ENCODE measurements around the gene SH3RF3.

The SH3RF3 gene

GRCh38 chr2:109463236-109463635 is 334.2 kb downstream of the SH3RF3 start:
- Histone ChIP-seq H3K4me1 (ENCODE audit: control insufficient read depth, low read depth, low read length) (no peaks in the 10 kb centered on the region), H3K27me3 (ENCODE audit: insufficient read depth, low read length, poor library complexity) (no peaks in the 10 kb centered on the region), H2BK5ac (ENCODE audit: low read length) (no peak overlapping the region), H3K4ac (ENCODE audit: low read depth, low read length) (no peak overlapping the region), H2BK120ac (ENCODE audit: low read depth, low read length) (no peak overlapping the region), H3K27ac (ENCODE audit: low read depth, low read length) (no peak overlapping the region), H4K8ac (ENCODE audit: low read depth, low read length) (no peak overlapping the region), H3K4me2 (ENCODE audit: low read length) (no peak overlapping the region), H3K56ac (ENCODE audit: low read length) (no peak overlapping the region), H3K36me3 (ENCODE audit: control insufficient read depth, insufficient read depth, low read length) (no peaks in the 10 kb centered on the region), H2BK15ac (replicated peaks; ENCODE audit: low read depth) (no peak overlapping the region), H3K79me2 (ENCODE audit: control insufficient read depth, insufficient read depth, low read length) (no peaks in the 10 kb centered on the region), H3K9ac (ENCODE audit: low read length) (no peak overlapping the region), H3K79me1 (ENCODE audit: low read length) (no peaks in the 10 kb centered on the region), H3K23ac (ENCODE audit: low read length) (no peak overlapping the region), H2AK5ac (ENCODE audit: low read length) (no peak overlapping the region), H4K5ac (ENCODE audit: low read length) (no peak overlapping the region), H3K4me3 (ENCODE audit: low read length) (no peak overlapping the region), H3K18ac (ENCODE audit: low read length) (no peak overlapping the region)
- DNase-seq, result no peak
- WGBS (ENCODE audit: extremely low coverage, insufficient coverage, low lambda C conversion rate), result no CpG with 5 or more reads among the region's 6 CpGs

DNA sequence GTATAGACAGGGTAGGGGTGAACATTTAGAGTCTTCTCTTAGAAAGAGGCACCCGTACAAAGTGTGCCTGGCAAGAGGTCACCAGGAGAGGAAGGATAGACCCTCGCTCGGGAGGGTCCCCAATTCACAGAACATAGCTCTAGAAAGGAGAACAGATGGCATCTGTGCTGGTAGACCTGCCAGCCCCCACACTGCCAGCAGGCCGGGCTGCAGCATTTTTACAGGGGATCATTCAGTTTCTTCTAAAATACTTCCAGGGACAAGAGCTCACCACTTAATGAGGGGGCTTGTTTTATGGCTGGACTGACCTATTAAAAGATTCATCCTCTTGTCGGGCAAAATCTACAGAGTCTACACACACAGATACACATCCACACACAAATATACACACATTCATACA is 334.9 kb downstream of the SH3RF3 start:
- no peak overlapping the region for H2AK5ac ChIP-seq (ENCODE audit: low read length)
- H3K36me3 ChIP-seq (ENCODE audit: control insufficient read depth, insufficient read depth, low read length), result no peaks in the 10 kb centered on the region
- no peak overlapping the region for H3K23ac ChIP-seq (ENCODE audit: low read length)
- H3K4me2 ChIP-seq (ENCODE audit: low read length), result no peak overlapping the region
- H3K79me1 ChIP-seq (ENCODE audit: low read length), result no peaks in the 10 kb centered on the region
- no peak overlapping the region for H2BK15ac ChIP-seq (replicated peaks; ENCODE audit: low read depth)
- no peak overlapping the region for H3K27ac ChIP-seq (ENCODE audit: low read depth, low read length)
- H3K9ac ChIP-seq (ENCODE audit: low read length), result no peak overlapping the region
- no peak for DNase-seq
- no peak overlapping the region for H3K56ac ChIP-seq (ENCODE audit: low read length)
- WGBS (ENCODE audit: extremely low coverage, insufficient coverage, low lambda C conversion rate), result no CpG with 5 or more reads among the region's 5 CpGs
- no peak overlapping the region for H3K4ac ChIP-seq (ENCODE audit: low read depth, low read length)
- H2BK120ac ChIP-seq (ENCODE audit: low read depth, low read length), result no peak overlapping the region
- no peaks in the 10 kb centered on the region for H3K4me1 ChIP-seq (ENCODE audit: control insufficient read depth, low read depth, low read length)
- H2BK5ac ChIP-seq (ENCODE audit: low read length), result no peak overlapping the region
- H4K5ac ChIP-seq (ENCODE audit: low read length), result no peak overlapping the region
- no peaks in the 10 kb centered on the region for H3K27me3 ChIP-seq (ENCODE audit: insufficient read depth, low read length, poor library complexity)
- no peak overlapping the region for H3K18ac ChIP-seq (ENCODE audit: low read length)
- H3K4me3 ChIP-seq (ENCODE audit: low read length), result no peak overlapping the region
- H3K79me2 ChIP-seq (ENCODE audit: control insufficient read depth, insufficient read depth, low read length), result no peaks in the 10 kb centered on the region
- no peak overlapping the region for H4K8ac ChIP-seq (ENCODE audit: low read depth, low read length)

DNA sequence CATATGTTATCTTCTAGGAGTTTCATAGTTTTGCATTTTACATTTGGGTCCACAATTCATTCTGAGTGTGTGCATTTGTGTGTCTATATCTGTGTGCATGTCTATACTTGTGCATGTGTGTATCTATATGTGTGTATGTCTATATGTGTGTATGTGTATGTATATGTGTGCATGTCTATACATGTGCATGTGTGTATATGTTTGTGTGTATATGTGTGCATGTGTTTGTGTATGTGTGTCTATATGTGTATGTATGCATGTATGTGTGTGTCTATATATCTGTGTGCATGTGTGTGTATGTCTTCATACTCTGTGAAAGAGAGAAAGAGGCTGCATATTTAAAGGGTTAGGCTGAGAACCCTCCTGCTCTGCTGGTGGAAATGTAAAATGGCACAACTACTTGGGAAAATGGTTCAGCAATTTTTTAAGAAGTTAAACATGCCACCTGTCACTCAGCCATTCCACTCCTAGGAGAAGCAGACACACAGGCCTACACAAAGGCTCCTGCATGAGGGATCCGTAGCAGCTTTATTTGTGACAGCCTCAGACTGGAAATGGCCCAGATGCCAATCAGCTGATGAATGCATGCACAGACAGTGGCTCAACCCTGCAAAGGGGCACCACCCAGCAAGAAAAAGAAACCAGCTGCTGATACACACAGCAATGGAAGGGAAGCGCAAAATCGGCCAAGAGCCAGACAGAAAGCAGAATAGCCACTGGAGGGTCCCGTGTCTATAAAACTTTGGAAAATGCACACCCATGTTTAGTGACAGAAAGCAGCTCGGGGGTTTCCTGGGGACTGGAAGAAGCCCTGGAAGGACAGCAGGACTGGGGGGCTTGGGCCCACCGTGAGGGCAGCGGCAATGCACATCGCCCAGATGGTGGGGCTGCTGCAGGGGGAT is 337.9 kb downstream of the SH3RF3 start:
- Histone ChIP-seq H3K27ac (ENCODE audit: low read depth, low read length) (no peak overlapping the region), H4K5ac (ENCODE audit: low read length) (no peak overlapping the region), H3K79me1 (ENCODE audit: low read length) (no peaks in the 10 kb centered on the region), H2AK5ac (ENCODE audit: low read length) (no peak overlapping the region), H3K9ac (ENCODE audit: low read length) (no peak overlapping the region), H2BK5ac (ENCODE audit: low read length) (no peak overlapping the region), H2BK15ac (replicated peaks; ENCODE audit: low read depth) (no peak overlapping the region), H3K4ac (ENCODE audit: low read depth, low read length) (no peak overlapping the region), H3K79me2 (ENCODE audit: control insufficient read depth, insufficient read depth, low read length) (no peaks in the 10 kb centered on the region), H2BK120ac (ENCODE audit: low read depth, low read length) (no peak overlapping the region), H3K4me1 (ENCODE audit: control insufficient read depth, low read depth, low read length) (no peaks in the 10 kb centered on the region), H3K4me3 (ENCODE audit: low read length) (no peak overlapping the region), H3K23ac (ENCODE audit: low read length) (no peak overlapping the region), H4K8ac (ENCODE audit: low read depth, low read length) (no peak overlapping the region), H3K56ac (ENCODE audit: low read length) (no peak overlapping the region), H3K18ac (ENCODE audit: low read length) (no peak overlapping the region), H3K36me3 (ENCODE audit: control insufficient read depth, insufficient read depth, low read length) (no peaks in the 10 kb centered on the region), H3K27me3 (ENCODE audit: insufficient read depth, low read length, poor library complexity) (no peaks in the 10 kb centered on the region), H3K4me2 (ENCODE audit: low read length) (no peak overlapping the region)
- no peak for DNase-seq
- no CpG with 5 or more reads among the region's 8 CpGs for WGBS (ENCODE audit: extremely low coverage, insufficient coverage, low lambda C conversion rate)

DNA sequence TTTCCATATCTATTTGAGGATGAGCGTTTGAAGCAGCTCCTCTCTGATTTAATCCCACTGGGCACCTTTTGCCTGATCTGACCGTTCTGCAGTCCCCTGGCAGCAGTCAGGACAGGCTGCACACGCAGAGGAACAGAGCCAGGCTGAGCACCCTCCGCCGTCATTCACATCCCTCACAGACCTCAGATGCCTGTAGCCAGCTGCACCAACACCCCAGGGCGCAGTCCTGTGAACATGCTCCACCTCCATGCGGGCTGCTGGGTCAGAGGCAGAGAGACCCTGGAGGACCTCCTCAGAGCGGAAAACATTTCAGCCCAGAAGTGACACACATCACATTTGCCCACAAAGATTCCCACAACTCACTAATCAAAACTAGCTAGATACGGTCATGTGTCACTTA is 338.7 kb downstream of the SH3RF3 start:
- Histone ChIP-seq H3K79me2 (ENCODE audit: control insufficient read depth, insufficient read depth, low read length) (no peaks in the 10 kb centered on the region), H4K8ac (ENCODE audit: low read depth, low read length) (no peak overlapping the region), H3K4me1 (ENCODE audit: control insufficient read depth, low read depth, low read length) (no peaks in the 10 kb centered on the region), H2AK5ac (ENCODE audit: low read length) (no peak overlapping the region), H3K18ac (ENCODE audit: low read length) (no peak overlapping the region), H3K36me3 (ENCODE audit: control insufficient read depth, insufficient read depth, low read length) (no peaks in the 10 kb centered on the region), H3K4ac (ENCODE audit: low read depth, low read length) (no peak overlapping the region), H3K79me1 (ENCODE audit: low read length) (no peaks in the 10 kb centered on the region), H2BK5ac (ENCODE audit: low read length) (no peak overlapping the region), H3K4me3 (ENCODE audit: low read length) (no peak overlapping the region), H3K27me3 (ENCODE audit: insufficient read depth, low read length, poor library complexity) (no peaks in the 10 kb centered on the region), H4K5ac (ENCODE audit: low read length) (no peak overlapping the region), H3K9ac (ENCODE audit: low read length) (no peak overlapping the region), H2BK15ac (replicated peaks; ENCODE audit: low read depth) (no peak overlapping the region), H3K4me2 (ENCODE audit: low read length) (no peak overlapping the region), H2BK120ac (ENCODE audit: low read depth, low read length) (no peak overlapping the region), H3K56ac (ENCODE audit: low read length) (no peak overlapping the region), H3K27ac (ENCODE audit: low read depth, low read length) (no peak overlapping the region), H3K23ac (ENCODE audit: low read length) (no peak overlapping the region)
- no peak for DNase-seq
- no CpG with 5 or more reads among the region's 9 CpGs for WGBS (ENCODE audit: extremely low coverage, insufficient coverage, low lambda C conversion rate)

GRCh38 chr2:109468893-109469292 is 339.9 kb downstream of the SH3RF3 start:
- Histone ChIP-seq H3K4ac (ENCODE audit: low read depth, low read length) (no peak overlapping the region), H3K79me1 (ENCODE audit: low read length) (no peaks in the 10 kb centered on the region), H3K79me2 (ENCODE audit: control insufficient read depth, insufficient read depth, low read length) (no peaks in the 10 kb centered on the region), H3K4me1 (ENCODE audit: control insufficient read depth, low read depth, low read length) (no peaks in the 10 kb centered on the region), H3K23ac (ENCODE audit: low read length) (no peak overlapping the region), H3K9ac (ENCODE audit: low read length) (no peak overlapping the region), H3K27ac (ENCODE audit: low read depth, low read length) (no peak overlapping the region), H2BK15ac (replicated peaks; ENCODE audit: low read depth) (no peak overlapping the region), H4K8ac (ENCODE audit: low read depth, low read length) (no peak overlapping the region), H2BK5ac (ENCODE audit: low read length) (no peak overlapping the region), H3K56ac (ENCODE audit: low read length) (no peak overlapping the region), H4K5ac (ENCODE audit: low read length) (no peak overlapping the region), H2AK5ac (ENCODE audit: low read length) (no peak overlapping the region), H3K27me3 (ENCODE audit: insufficient read depth, low read length, poor library complexity) (no peaks in the 10 kb centered on the region), H3K18ac (ENCODE audit: low read length) (no peak overlapping the region), H2BK120ac (ENCODE audit: low read depth, low read length) (no peak overlapping the region), H3K4me2 (ENCODE audit: low read length) (no peak overlapping the region), H3K36me3 (ENCODE audit: control insufficient read depth, insufficient read depth, low read length) (no peaks in the 10 kb centered on the region), H3K4me3 (ENCODE audit: low read length) (no peak overlapping the region)
- no CpG with 5 or more reads among the region's 7 CpGs for WGBS (ENCODE audit: extremely low coverage, insufficient coverage, low lambda C conversion rate)
- no peak for DNase-seq

DNA sequence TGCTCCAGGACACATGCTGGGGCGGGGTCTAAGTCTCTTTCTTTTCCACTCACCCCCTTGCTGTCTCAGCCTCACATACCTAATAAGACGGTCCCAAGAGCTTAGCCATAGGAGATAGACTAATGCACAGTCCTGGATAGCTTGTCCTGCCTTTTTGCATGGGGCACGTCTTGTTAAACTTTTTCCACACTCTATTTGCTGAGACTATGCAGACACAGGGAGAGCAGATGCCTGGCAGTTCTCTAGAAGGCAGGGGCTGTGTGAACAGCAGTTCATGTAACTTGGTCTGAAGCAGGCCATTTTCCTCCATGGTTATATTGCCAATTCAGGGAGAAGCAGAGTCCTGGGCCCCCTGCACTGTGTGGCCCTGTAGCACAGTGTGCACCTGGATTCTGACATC is 342.7 kb downstream of the SH3RF3 start:
- no peak overlapping the region for H3K27ac ChIP-seq (ENCODE audit: low read depth, low read length)
- H4K5ac ChIP-seq (ENCODE audit: low read length), result no peak overlapping the region

More for the DNA sequence above, 342.7 kb downstream of the SH3RF3 start:
- Histone ChIP-seq H3K23ac (ENCODE audit: low read length) (no peak overlapping the region), H2BK120ac (ENCODE audit: low read depth, low read length) (no peak overlapping the region), H3K56ac (ENCODE audit: low read length) (no peak overlapping the region), H3K9ac (ENCODE audit: low read length) (no peak overlapping the region), H2BK5ac (ENCODE audit: low read length) (no peak overlapping the region), H3K18ac (ENCODE audit: low read length) (no peak overlapping the region), H2BK15ac (replicated peaks; ENCODE audit: low read depth) (no peak overlapping the region), H3K4ac (ENCODE audit: low read depth, low read length) (no peak overlapping the region), H3K4me2 (ENCODE audit: low read length) (no peak overlapping the region), H3K4me1 (ENCODE audit: control insufficient read depth, low read depth, low read length) (no peaks in the 10 kb centered on the region), H3K36me3 (ENCODE audit: control insufficient read depth, insufficient read depth, low read length) (no peaks in the 10 kb centered on the region), H4K8ac (ENCODE audit: low read depth, low read length) (no peak overlapping the region), H3K27me3 (ENCODE audit: insufficient read depth, low read length, poor library complexity) (no peaks in the 10 kb centered on the region), H3K4me3 (ENCODE audit: low read length) (no peak overlapping the region), H3K79me2 (ENCODE audit: control insufficient read depth, insufficient read depth, low read length) (no peaks in the 10 kb centered on the region), H3K79me1 (ENCODE audit: low read length) (no peaks in the 10 kb centered on the region), H2AK5ac (ENCODE audit: low read length) (no peak overlapping the region)
- WGBS (ENCODE audit: extremely low coverage, insufficient coverage, low lambda C conversion rate), result no CpG with 5 or more reads among the region's 3 CpGs
- no peak for DNase-seq

Measured in mesendoderm (in vitro differentiated cells).